HepG2 (cell line): ENCODE data around the gene EEA1. TPM values are rescaled to one million over a fixed set of nuclear protein-coding genes. Genes with fewer than 3 reads are reported as not detected.

Experiments used
- ATAC-seq: fragments of 200-7000 bp; cut with Tn5 transposase; 3 replicates; pipeline ENCODE4 v1.9.1; 2020; ENCODE audit warnings: mild to moderate bottlenecking, moderate library complexity
- BruUV-seq: library from RNA; stranded (reverse); fragments of 400-500 nt; replicated peaks from 2 replicates; lab custom pipeline; 2021; lab: Mats Ljungman, UMichigan
- CTCF ChIA-PET: fragments of 300-600 bp; formaldehyde crosslinking; extraction: SDS; loops from one replicate; lab custom pipeline; 2021; ENCODE audit warnings: low total read pairs, inconsistent platforms, low intra/inter-chr PET ratio; lab: Yijun Ruan, JAX
- POLR2A ChIA-PET: fragments of 350-600 bp; sonication (Branson Sonifier 250); formaldehyde crosslinking; loops from one replicate; lab custom pipeline; 2020; ENCODE audit warnings: antibody characterized with exemption, inconsistent platforms; lab: Yijun Ruan, JAX
- DNase-seq: peaks from one replicate; pipeline ENCODE4 v3.0.0-alpha.2; 2015; ENCODE audit warnings: low spot score
- FAIRE-seq: peaks from 3 replicates; lab custom pipeline; 2011; peaks lifted over from hg19 to GRCh38; lab: Jason Lieb, UNC
- H2AFZ ChIP-seq: one replicate; pipeline ENCODE4 v1.6.1; 2011; ENCODE audit warnings: low read length, inconsistent platforms
- H3K27ac ChIP-seq: fragments of 300-600 bp; 3 replicates; pipeline ENCODE4 v1.8.0; 2011; ENCODE audit warnings: mixed run types, mild to moderate bottlenecking, mixed read lengths, low read length, inconsistent platforms; ENCODE audit not compliant: insufficient read depth; ENCODE audit errors: extremely low read length
- H3K27me3 ChIP-seq, 2 experiments: fragments of 200-600 bp in 1 of 2; 2 replicates in 1 of 2; 3 replicates in 1 of 2; pipeline versions ENCODE4 v1.6.0 to v1.8.0; 2011; ENCODE audit warnings: low read length in 2 of 2, mild to moderate bottlenecking in 2 of 2, moderate library complexity in 2 of 2, inconsistent platforms in 1 of 2; ENCODE audit not compliant: insufficient read depth in 2 of 2, control insufficient read depth in 1 of 2
- H3K36me3 ChIP-seq, 2 experiments: fragments of 200-600 bp in 1 of 2; replicated peaks in 1 of 2; 2 replicates in 1 of 2; 3 replicates in 1 of 2; pipeline versions ENCODE4 v1.5.1 to v1.8.0; 2011; ENCODE audit warnings: low read length in 2 of 2, inconsistent platforms in 1 of 2; ENCODE audit not compliant: insufficient read depth in 2 of 2, control insufficient read depth in 1 of 2
- H3K4me1 ChIP-seq: 2 replicates; pipeline ENCODE4 v1.5.1; 2012; ENCODE audit warnings: low read length, inconsistent platforms; ENCODE audit not compliant: insufficient read depth
- H3K4me2 ChIP-seq: 2 replicates; pipeline ENCODE4 v1.6.0; 2011; ENCODE audit warnings: low read depth, low read length, inconsistent platforms
- H3K4me3 ChIP-seq, 3 experiments: fragments of 200-600 bp in 1 of 3; sonication (generic), shearing (Covaris generic) in 1 of 3; replicated peaks in 1 of 3; 2 replicates each; pipeline ENCODE4 v1.5.1; 2011 to 2016; ENCODE audit warnings: low read length in 3 of 3, inconsistent platforms in 2 of 3, low read depth in 2 of 3, mild to moderate bottlenecking in 2 of 3, control low read depth in 1 of 3, mixed read lengths in 1 of 3; ENCODE audit not compliant: insufficient read depth in 1 of 3
- H3K79me2 ChIP-seq: one replicate; pipeline ENCODE4 v1.6.1; 2011; ENCODE audit warnings: low read length, inconsistent platforms; ENCODE audit not compliant: insufficient read depth
- H3K9ac ChIP-seq: 2 replicates; pipeline ENCODE4 v1.6.0; 2011; ENCODE audit warnings: mild to moderate bottlenecking, low read depth, low read length, inconsistent platforms; ENCODE audit not compliant: insufficient read depth
- H3K9me3 ChIP-seq: 2 replicates; pipeline ENCODE4 v1.5.1; 2012; ENCODE audit warnings: mild to moderate bottlenecking, low read length
- H4K20me1 ChIP-seq: 2 replicates; pipeline ENCODE4 v1.6.0; 2011; ENCODE audit warnings: inconsistent platforms, mild to moderate bottlenecking, low read length, moderate library complexity; ENCODE audit not compliant: insufficient read depth
- ATM ChIP-seq: fragments of 450-650 bp; IDR thresholded peaks from 2 replicates; pipeline ENCODE4 v1.7.1; 2017; ENCODE audit warnings: mild to moderate bottlenecking, borderline replicate concordance
- HIC2 ChIP-seq: sonication (generic); formaldehyde crosslinking; IDR thresholded peaks from 2 replicates; pipeline ENCODE4 v1.9.0; 2022; ENCODE audit warnings: low read depth, missing genetic modification reagents
- HNRNPH1 ChIP-seq: fragments of 200-400 bp; formaldehyde crosslinking; optimal IDR thresholded peaks from 2 replicates; pipeline ENCODE3; 2017; ENCODE audit warnings: mild to moderate bottlenecking, low read depth, low read length
- MBD4 ChIP-seq: IDR thresholded peaks from 2 replicates; pipeline ENCODE4 v1.6.1; 2012; ENCODE audit warnings: low read length, inconsistent platforms, borderline replicate concordance
- MIER3 ChIP-seq: IDR thresholded peaks from 2 replicates; pipeline ENCODE4 v1.6.1; 2016; ENCODE audit warnings: missing compliant biosample characterization, borderline replicate concordance
- MLXIP ChIP-seq: sonication (generic); formaldehyde crosslinking; IDR thresholded peaks from 2 replicates; pipeline ENCODE4 v1.9.0; 2021; ENCODE audit warnings: missing genetic modification reagents, borderline replicate concordance
- PCBP1 ChIP-seq: fragments of 200-400 bp; formaldehyde crosslinking; IDR thresholded peaks from 2 replicates; pipeline ENCODE4 v1.6.1; 2017; ENCODE audit warnings: mild to moderate bottlenecking, low read depth, low read length, borderline replicate concordance
- POGZ ChIP-seq: sonication (generic); formaldehyde crosslinking; IDR thresholded peaks from 2 replicates; pipeline ENCODE4 v1.4.0; 2020; ENCODE audit warnings: mild to moderate bottlenecking, missing genetic modification reagents
- WGBS: methylation state at CpG from one replicate; pipeline ENCODE4 v1.1.6; 2017; ENCODE audit warnings: low lambda C conversion rate; 5-methylcytosine and 5-hydroxymethylcytosine counted together
- in situ Hi-C: cut with HindIII; loops from 2 replicates; pipeline ENCODE4 v1.10.0; 2017; ENCODE audit warnings: low pct_unique_long_range_greater_than_20kb; ENCODE audit not compliant: extremely low pct_ligation_motif_present
- intact Hi-C: fragments of 100-400 bp; cut with micrococcal nuclease; formaldehyde crosslinking; loops from one replicate; pipeline ENCODE4 v1.10.0; 2022; ENCODE audit not compliant: unreplicated experiment
- polyA plus RNA-seq, 8 experiments: library from polyadenylated mRNA; depleted of rRNA in 3 of 8; stranded (reverse) in 7 of 8; unstranded in 1 of 8; fragments of >200 nt; fragmentation: Illumina TruSeq in 4 of 8; extraction: Trizol in 4 of 8; gene quantifications; 2 replicates each; pipeline versions ENCODE4 v1.2.1 to v1.2.3, GENCODE V29; 2011 to 2016; ENCODE audit warnings: low read depth in 4 of 8, missing spikeins in 1 of 8, mixed read lengths in 1 of 8; ENCODE audit not compliant: insufficient read depth in 1 of 8
- total RNA-seq, 5 experiments: library from RNA; depleted of rRNA; stranded (reverse); fragments of >200 nt; fragmentation: Illumina TruSeq; extraction: Trizol; gene quantifications; 2 replicates each; pipeline ENCODE4 v1.2.3, GENCODE V29; 2016; ENCODE audit warnings: low read depth in 1 of 5
- TF ChIP-seq, protein P1 (sequence below), 2 experiments: sonication (generic) in 1 of 2; formaldehyde crosslinking in 1 of 2; IDR thresholded peaks; 2 replicates each; pipeline versions ENCODE4 v1.4.0 to v1.6.1; 2016 to 2020; ENCODE audit warnings: borderline replicate concordance in 1 of 2, low read depth in 1 of 2, mild to moderate bottlenecking in 1 of 2, missing genetic modification reagents in 1 of 2
- TF ChIP-seq, protein P2 (sequence below): sonication (generic); formaldehyde crosslinking; conservative IDR thresholded peaks from 2 replicates; pipeline ENCODE4 v1.8.1; 2023; ENCODE audit warnings: missing genetic modification reagents

Gene EEA1
- total and polyA plus RNA-seq, 2 of the 13 experiments (the other 11 are each of a cell fraction or from before 2014, with no cell fraction given) = 5.0 to 19.3 TPM

DNA sequence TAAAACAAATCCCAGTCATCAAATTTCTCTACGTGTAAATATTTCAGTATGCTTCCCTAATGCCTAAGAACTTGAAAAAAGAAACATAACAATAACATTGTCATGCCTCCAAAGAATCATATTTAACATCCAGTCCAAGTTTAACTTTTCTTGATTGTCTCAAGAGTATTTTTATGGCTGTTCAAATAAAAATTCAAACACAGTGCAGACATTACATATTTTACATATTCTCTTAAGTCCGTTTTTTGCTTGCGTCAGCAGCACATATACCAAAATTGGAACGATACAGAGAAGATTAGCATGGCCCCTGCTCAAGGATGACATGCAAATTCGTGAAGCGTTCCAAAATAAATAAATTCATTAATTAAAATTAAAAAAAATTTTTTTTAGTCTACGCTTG, 23.3 kb upstream of the EEA1 start:
- H3K79me2 ChIP-seq = no peaks in the 10 kb centered on the region
- H2AFZ ChIP-seq = no peak overlapping the region
- peaks cover 6% of the 10 kb centered on the region for H3K9me3 ChIP-seq
- H3K4me3 ChIP-seq = no peak overlapping the region
- no peaks in the 10 kb centered on the region for H3K27me3 ChIP-seq
- no peak for DNase-seq
- CTCF ChIA-PET = no interaction called here
- H3K9ac ChIP-seq = no peak overlapping the region
- no peak overlapping the region for H3K4me2 ChIP-seq
- BruUV-seq = no TSS peak
- intact Hi-C loops (no loop called here), in situ Hi-C loops (no loop called here)
- no peak for FAIRE-seq
- peaks cover 45% of the 10 kb centered on the region for H3K4me1 ChIP-seq
- H3K27ac ChIP-seq = no peak overlapping the region
- POLR2A ChIA-PET = no interaction called here
- H4K20me1 ChIP-seq = no peaks in the 10 kb centered on the region
- no peaks in the 10 kb centered on the region for H3K36me3 ChIP-seq
- no peak for ATAC-seq
- 89% methylated on average over 7 of the region's 7 CpGs for WGBS
- TF ChIP-seq PCBP1 = no peak
- TF ChIP-seq ATM = no peak
- no peak for TF ChIP-seq POGZ (CRISPR knock-in tag)
- no peak for TF ChIP-seq MBD4
- TF ChIP-seq MLXIP (CRISPR knock-in tag) = no peak
- TF ChIP-seq, protein P1, sequence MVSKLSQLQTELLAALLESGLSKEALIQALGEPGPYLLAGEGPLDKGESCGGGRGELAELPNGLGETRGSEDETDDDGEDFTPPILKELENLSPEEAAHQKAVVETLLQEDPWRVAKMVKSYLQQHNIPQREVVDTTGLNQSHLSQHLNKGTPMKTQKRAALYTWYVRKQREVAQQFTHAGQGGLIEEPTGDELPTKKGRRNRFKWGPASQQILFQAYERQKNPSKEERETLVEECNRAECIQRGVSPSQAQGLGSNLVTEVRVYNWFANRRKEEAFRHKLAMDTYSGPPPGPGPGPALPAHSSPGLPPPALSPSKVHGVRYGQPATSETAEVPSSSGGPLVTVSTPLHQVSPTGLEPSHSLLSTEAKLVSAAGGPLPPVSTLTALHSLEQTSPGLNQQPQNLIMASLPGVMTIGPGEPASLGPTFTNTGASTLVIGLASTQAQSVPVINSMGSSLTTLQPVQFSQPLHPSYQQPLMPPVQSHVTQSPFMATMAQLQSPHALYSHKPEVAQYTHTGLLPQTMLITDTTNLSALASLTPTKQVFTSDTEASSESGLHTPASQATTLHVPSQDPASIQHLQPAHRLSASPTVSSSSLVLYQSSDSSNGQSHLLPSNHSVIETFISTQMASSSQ (IDR thresholded peaks at IDR 0.05; ENCODE audit: low read depth) = no peak
- TF ChIP-seq, protein P1 (CRISPR knock-in tag; IDR thresholded peaks at IDR 0.05; ENCODE audit: borderline replicate concordance) = no peak
- TF ChIP-seq HIC2 (CRISPR knock-in tag) = no peak
- TF ChIP-seq HNRNPH1 = no peak
- TF ChIP-seq MIER3 (CRISPR knock-in tag) = no peak
- TF ChIP-seq, protein P2, sequence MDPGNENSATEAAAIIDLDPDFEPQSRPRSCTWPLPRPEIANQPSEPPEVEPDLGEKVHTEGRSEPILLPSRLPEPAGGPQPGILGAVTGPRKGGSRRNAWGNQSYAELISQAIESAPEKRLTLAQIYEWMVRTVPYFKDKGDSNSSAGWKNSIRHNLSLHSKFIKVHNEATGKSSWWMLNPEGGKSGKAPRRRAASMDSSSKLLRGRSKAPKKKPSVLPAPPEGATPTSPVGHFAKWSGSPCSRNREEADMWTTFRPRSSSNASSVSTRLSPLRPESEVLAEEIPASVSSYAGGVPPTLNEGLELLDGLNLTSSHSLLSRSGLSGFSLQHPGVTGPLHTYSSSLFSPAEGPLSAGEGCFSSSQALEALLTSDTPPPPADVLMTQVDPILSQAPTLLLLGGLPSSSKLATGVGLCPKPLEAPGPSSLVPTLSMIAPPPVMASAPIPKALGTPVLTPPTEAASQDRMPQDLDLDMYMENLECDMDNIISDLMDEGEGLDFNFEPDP (CRISPR knock-in tag) = no peak
